ENCODE data around the gene RNF213. TPM values are rescaled to one million over a fixed set of nuclear protein-coding genes. Genes with fewer than 3 reads are reported as not detected.

Gene RNF213
- total and polyA plus RNA-seq, 2 of the 8 experiments (the other 6 are each of a cell fraction or from before 2014, with no cell fraction given): 33.8 to 62.8 TPM

- ChIA-PET CTCF (ENCODE audit: partially characterized antibody) (interaction anchor here (1.2 kb wide), 1 partner anchor 9 kb away, joined by 5 read pairs; no protein-coding TSS in a partner anchor), POLR2A (ENCODE audit: partially characterized antibody) (interaction anchor here (1.4 kb wide), 1 partner anchor 9 kb away, joined by 4 read pairs; no protein-coding TSS in a partner anchor)
- no peak overlapping the region for H4K91ac ChIP-seq (replicated peaks; ENCODE audit: insufficient read length, low read length)
- no peak overlapping the region for H4K5ac ChIP-seq (ENCODE audit: insufficient read length, low read depth, low read length)
- peaks cover 0 to 1% of the 10 kb centered on the region in 2 experiments for H4K20me1 ChIP-seq (replicated peaks in 1 of 2; ENCODE audit: control insufficient read depth in 1 of 2, insufficient read depth in 2 of 2, low read length in 2 of 2)
- H3K14ac ChIP-seq (ENCODE audit: insufficient read length): no peak overlapping the region
- H4K8ac ChIP-seq (ENCODE audit: extremely low read depth, insufficient read depth, low read length): no peak overlapping the region
- H2AFZ ChIP-seq (ENCODE audit: low read length): no peak overlapping the region
- H2BK20ac ChIP-seq (ENCODE audit: low read length): no peak overlapping the region
- no peak overlapping the region for H2BK5ac ChIP-seq (ENCODE audit: low read depth, low read length)
- H3K27me3 ChIP-seq (replicated peaks in 1 of 4; ENCODE audit: control insufficient read depth in 3 of 4, extremely low read depth in 1 of 4, insufficient read depth in 3 of 4, low read length in 3 of 4): no peaks in the 10 kb centered on the region
- H3K4ac ChIP-seq (replicated peaks; ENCODE audit: insufficient read length, low read depth, low read length): no peak overlapping the region
- H3K36me3 ChIP-seq (ENCODE audit: control insufficient read depth in 2 of 4, insufficient read depth in 4 of 4, low read length in 3 of 4): peaks cover 9 to 63% (median 31%) of the 10 kb centered on the region in 4 experiments
- H3K79me2 ChIP-seq (ENCODE audit: control insufficient read depth in 1 of 2, insufficient read depth in 2 of 2, low read length in 2 of 2): no peaks in the 10 kb centered on the region
- no peaks in the 10 kb centered on the region for H3K79me1 ChIP-seq (ENCODE audit: low read depth, low read length)
- no peak overlapping the region for H3K4me3 ChIP-seq (ENCODE audit: extremely low read depth in 1 of 4, insufficient read depth in 2 of 4, low read depth in 3 of 4, low read length in 4 of 4)
- H3K23ac ChIP-seq (ENCODE audit: insufficient read length): no peak overlapping the region
- no peak for DNase-seq (ENCODE audit: low read depth in 1 of 2, low spot score in 2 of 2)
- H3K4me2 ChIP-seq (ENCODE audit: insufficient read depth in 1 of 2, low read depth in 2 of 2, low read length in 2 of 2): no peak overlapping the region
- no peak overlapping the region for H2BK12ac ChIP-seq (ENCODE audit: low read depth, low read length)
- H3K18ac ChIP-seq (ENCODE audit: extremely low read depth, low read length): no peak overlapping the region
- no peak for FAIRE-seq
- H2BK15ac ChIP-seq (ENCODE audit: low read length): no peak overlapping the region
- no peak overlapping the region for H3K27ac ChIP-seq (ENCODE audit: low read depth, low read length)
- peaks cover 0 to 4% (median 0%) of the 10 kb centered on the region in 4 experiments; a peak in 3 of 7 replicates for H3K4me1 ChIP-seq (replicated peaks in 1 of 4; ENCODE audit: control insufficient read depth in 3 of 4, insufficient read depth in 4 of 4, low read length in 3 of 4)
- H3K56ac ChIP-seq (replicated peaks; ENCODE audit: insufficient read length, low read depth, low read length): no peak overlapping the region
- no peak overlapping the region for H3K9ac ChIP-seq (replicated peaks in 1 of 4; ENCODE audit: extremely low read depth in 1 of 4, low read depth in 3 of 4, low read length in 3 of 4)
- H3K9me3 ChIP-seq (ENCODE audit: insufficient read depth in 2 of 2, low read depth in 1 of 2, low read length in 1 of 2): no peaks in the 10 kb centered on the region
- no peak overlapping the region for H2AK5ac ChIP-seq (ENCODE audit: low read depth, low read length)
- no peak overlapping the region for H2BK120ac ChIP-seq (replicated peaks; ENCODE audit: low read depth, low read length)
- WGBS, 2 experiments (ENCODE audit: extremely low coverage in 1 of 2, insufficient coverage in 1 of 2, insufficient read length in 1 of 2, insufficient replicate concordance in 2 of 2, low coverage in 1 of 2, low lambda C conversion rate in 2 of 2, missing lambda C conversion rate in 1 of 2): 98% methylated on average over 5 of the region's 5 CpGs; no CpG with 5 or more reads in 1 of the 2 experiments
- no peaks in the 10 kb centered on the region for H3K23me2 ChIP-seq (ENCODE audit: low read depth, low read length)
- TF ChIP-seq JUND (IDR thresholded peaks at IDR 0.05; ENCODE audit: low read length): no peak
- TF ChIP-seq KDM4A (IDR thresholded peaks at IDR 0.05; ENCODE audit: low read depth, low read length, severe bottlenecking): no peak
- no peak for TF ChIP-seq RNF2 (IDR thresholded peaks at IDR 0.05; ENCODE audit: borderline replicate concordance, low read depth, low read length, missing control alignments, poor library complexity, severe bottlenecking)
- no peak for TF ChIP-seq USF2 (IDR thresholded peaks at IDR 0.05; ENCODE audit: low read length)
- TF ChIP-seq GABPA (IDR thresholded peaks at IDR 0.05; ENCODE audit: borderline replicate concordance, insufficient read depth, low read length): no peak
- no peak for TF ChIP-seq TEAD4 (IDR thresholded peaks at IDR 0.05; ENCODE audit: low read depth, low read length)
- TF ChIP-seq CREB1 (IDR thresholded peaks at IDR 0.05): no peak
- TF ChIP-seq RFX5 (IDR thresholded peaks at IDR 0.05; ENCODE audit: borderline replicate concordance, low read depth, low read length): no peak
- TF ChIP-seq ATF2 (IDR thresholded peaks at IDR 0.05; ENCODE audit: low read length): no peak
- TF ChIP-seq SRF (IDR thresholded peaks at IDR 0.05; ENCODE audit: low read depth, low read length): no peak
- TF ChIP-seq KDM5A (IDR thresholded peaks at IDR 0.05; ENCODE audit: low read length): no peak
Measured at GRCh38 chr17:80371196-80371595, 110.5 kb downstream of the RNF213 start.

Measured in H1 (cell line).